ENCODE measurements around the gene MARCKS.

MARCKS gene

DNA sequence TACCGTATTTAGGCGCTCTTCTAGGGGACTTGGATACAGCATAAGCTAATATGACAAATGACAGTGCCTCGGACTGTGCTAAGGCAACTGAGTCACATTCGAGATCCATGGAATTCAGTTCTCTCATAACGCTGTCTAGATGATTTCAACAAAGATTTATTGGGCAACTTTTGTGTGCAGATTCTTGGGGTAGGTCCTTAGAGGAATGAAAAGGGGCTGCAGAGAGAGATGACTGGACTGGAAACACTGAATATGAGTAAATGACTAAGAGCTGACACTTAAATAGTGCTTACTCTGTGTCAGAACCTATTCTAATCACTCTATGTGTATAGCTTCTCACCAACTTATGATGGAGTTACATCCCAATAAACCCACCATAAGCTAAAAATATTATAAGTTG lies 36.4 kb upstream of the MARCKS start:
- Histone ChIP-seq H3K4me3 (replicated peaks; ENCODE audit: low read depth, low read length) (no peak overlapping the region), H3K36me3 (ENCODE audit: control insufficient read depth, insufficient read depth, low read length) (no peaks in the 10 kb centered on the region), H3K27me3 (replicated peaks; ENCODE audit: control insufficient read depth, insufficient read depth, low read length) (no peaks in the 10 kb centered on the region)
- TF ChIP-seq, protein P1, sequence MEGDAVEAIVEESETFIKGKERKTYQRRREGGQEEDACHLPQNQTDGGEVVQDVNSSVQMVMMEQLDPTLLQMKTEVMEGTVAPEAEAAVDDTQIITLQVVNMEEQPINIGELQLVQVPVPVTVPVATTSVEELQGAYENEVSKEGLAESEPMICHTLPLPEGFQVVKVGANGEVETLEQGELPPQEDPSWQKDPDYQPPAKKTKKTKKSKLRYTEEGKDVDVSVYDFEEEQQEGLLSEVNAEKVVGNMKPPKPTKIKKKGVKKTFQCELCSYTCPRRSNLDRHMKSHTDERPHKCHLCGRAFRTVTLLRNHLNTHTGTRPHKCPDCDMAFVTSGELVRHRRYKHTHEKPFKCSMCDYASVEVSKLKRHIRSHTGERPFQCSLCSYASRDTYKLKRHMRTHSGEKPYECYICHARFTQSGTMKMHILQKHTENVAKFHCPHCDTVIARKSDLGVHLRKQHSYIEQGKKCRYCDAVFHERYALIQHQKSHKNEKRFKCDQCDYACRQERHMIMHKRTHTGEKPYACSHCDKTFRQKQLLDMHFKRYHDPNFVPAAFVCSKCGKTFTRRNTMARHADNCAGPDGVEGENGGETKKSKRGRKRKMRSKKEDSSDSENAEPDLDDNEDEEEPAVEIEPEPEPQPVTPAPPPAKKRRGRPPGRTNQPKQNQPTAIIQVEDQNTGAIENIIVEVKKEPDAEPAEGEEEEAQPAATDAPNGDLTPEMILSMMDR (IDR thresholded peaks at IDR 0.05; ENCODE audit: insufficient read depth, low read length, poor library complexity, severe bottlenecking): no peak
- no peak for DNase-seq (ENCODE audit: extremely low read depth, insufficient read length)

DNA sequence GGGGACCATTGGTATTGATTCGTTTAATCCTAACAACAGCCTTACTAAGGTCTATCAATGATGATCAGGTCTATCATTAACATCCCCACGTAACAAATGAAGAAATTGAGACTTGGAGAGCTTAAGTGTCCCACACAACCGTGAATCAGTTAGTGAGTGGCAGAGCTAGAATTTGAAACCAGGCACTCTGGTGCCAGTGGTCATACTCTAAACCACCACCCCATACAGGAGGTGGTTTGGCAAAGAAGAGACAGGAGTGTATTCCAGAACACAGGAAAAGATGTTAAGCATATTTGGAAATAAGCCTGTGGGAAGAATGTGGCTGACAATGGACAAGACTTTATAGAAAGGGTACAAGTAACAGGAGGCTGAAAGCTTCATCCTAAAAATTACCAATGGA lies 35.7 kb upstream of the MARCKS start:
- TF ChIP-seq, protein P1 (IDR thresholded peaks at IDR 0.05; ENCODE audit: insufficient read depth, low read length, poor library complexity, severe bottlenecking): no peak
- no peaks in the 10 kb centered on the region for H3K27me3 ChIP-seq (replicated peaks; ENCODE audit: control insufficient read depth, insufficient read depth, low read length)
- no peaks in the 10 kb centered on the region for H3K36me3 ChIP-seq (ENCODE audit: control insufficient read depth, insufficient read depth, low read length)

DNA sequence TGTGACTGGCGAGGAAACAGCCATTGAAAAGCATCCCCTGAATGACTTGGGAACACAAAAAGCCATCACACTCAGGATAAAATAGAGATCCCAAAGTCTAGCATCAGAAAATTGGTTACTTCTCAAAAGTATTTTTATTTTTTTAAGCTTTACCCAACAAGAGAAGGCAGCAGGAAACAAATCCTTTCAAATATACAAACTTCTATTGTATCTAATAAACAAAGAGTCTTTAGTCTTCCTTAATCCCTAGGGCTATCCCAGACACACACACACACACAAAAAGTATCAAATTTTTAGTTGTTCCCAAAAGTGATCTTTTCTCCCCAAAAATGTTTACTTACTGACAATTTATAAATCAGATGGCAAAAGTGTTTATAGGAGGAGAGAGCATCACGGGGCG lies 33.2 kb upstream of the MARCKS start:
- TF ChIP-seq, protein P1 (IDR thresholded peaks at IDR 0.05; ENCODE audit: insufficient read depth, low read length, poor library complexity, severe bottlenecking): no peak

More for the DNA sequence above, 35.7 kb upstream of the MARCKS start:
- DNase-seq (ENCODE audit: extremely low read depth, insufficient read length): no peak
- H3K4me3 ChIP-seq (replicated peaks; ENCODE audit: low read depth, low read length): no peak overlapping the region

DNA sequence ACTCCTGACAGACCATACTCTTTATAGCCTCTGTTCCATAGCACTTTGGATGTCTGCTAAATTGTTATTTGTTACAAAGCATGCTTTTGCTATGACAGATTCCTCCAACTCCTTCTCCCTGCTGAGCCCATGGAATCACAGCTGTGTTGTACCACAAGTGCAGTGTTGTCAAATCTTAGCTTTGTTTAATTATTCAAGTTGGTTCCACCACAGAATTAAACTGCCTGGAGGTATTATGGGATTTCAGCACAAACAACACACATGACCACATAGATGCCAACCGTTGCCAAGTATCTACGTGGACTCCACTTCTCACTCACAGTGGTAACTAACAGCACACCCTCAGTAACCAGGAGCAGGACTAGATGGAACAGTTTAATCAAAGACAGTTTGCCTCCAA lies 32.7 kb upstream of the MARCKS start:
- Histone ChIP-seq H3K36me3 (ENCODE audit: control insufficient read depth, insufficient read depth, low read length) (no peaks in the 10 kb centered on the region), H3K27me3 (replicated peaks; ENCODE audit: control insufficient read depth, insufficient read depth, low read length) (no peaks in the 10 kb centered on the region), H3K4me3 (replicated peaks; ENCODE audit: low read depth, low read length) (no peak overlapping the region)
- TF ChIP-seq, protein P1 (IDR thresholded peaks at IDR 0.05; ENCODE audit: insufficient read depth, low read length, poor library complexity, severe bottlenecking): no peak
- DNase-seq (ENCODE audit: extremely low read depth, insufficient read length): no peak

More for the DNA sequence above, 33.2 kb upstream of the MARCKS start:
- Histone ChIP-seq H3K27me3 (replicated peaks; ENCODE audit: control insufficient read depth, insufficient read depth, low read length) (no peaks in the 10 kb centered on the region), H3K36me3 (ENCODE audit: control insufficient read depth, insufficient read depth, low read length) (no peaks in the 10 kb centered on the region), H3K4me3 (replicated peaks; ENCODE audit: low read depth, low read length) (no peak overlapping the region)
- no peak for DNase-seq (ENCODE audit: extremely low read depth, insufficient read length)

- DNase-seq (ENCODE audit: extremely low read depth, insufficient read length): no peak
- TF ChIP-seq, protein P1 (IDR thresholded peaks at IDR 0.05; ENCODE audit: insufficient read depth, low read length, poor library complexity, severe bottlenecking): no peak
- Histone ChIP-seq H3K27me3 (replicated peaks; ENCODE audit: control insufficient read depth, insufficient read depth, low read length) (no peaks in the 10 kb centered on the region), H3K36me3 (ENCODE audit: control insufficient read depth, insufficient read depth, low read length) (no peaks in the 10 kb centered on the region), H3K4me3 (replicated peaks; ENCODE audit: low read depth, low read length) (no peak overlapping the region)
Observed at GRCh38 chr6:113824866-113825265, 32.3 kb upstream of the MARCKS start.

- H3K4me3 ChIP-seq (replicated peaks; ENCODE audit: low read depth, low read length): no peak overlapping the region
- no peaks in the 10 kb centered on the region for H3K27me3 ChIP-seq (replicated peaks; ENCODE audit: control insufficient read depth, insufficient read depth, low read length)
- H3K36me3 ChIP-seq (ENCODE audit: control insufficient read depth, insufficient read depth, low read length): no peaks in the 10 kb centered on the region
- no peak for DNase-seq (ENCODE audit: extremely low read depth, insufficient read length)
- TF ChIP-seq, protein P1 (IDR thresholded peaks at IDR 0.05; ENCODE audit: insufficient read depth, low read length, poor library complexity, severe bottlenecking): no peak
Observed at GRCh38 chr6:113825781-113826180, 31.4 kb upstream of the MARCKS start.

Data from GM06990 (cell line).